HG03520 (cell line): ENCODE results near the gene CPED1.
"Not testable (repeated sequence)": the region's sequence is repeated elsewhere in the genome, so short reads cannot be mapped to it uniquely, and the experiment has no call there.

Source experiments
- ATAC-seq: cut with Tn5 transposase; IDR thresholded peaks from one replicate; pipeline ENCODE4 v1.9.1; 2021; ENCODE audit warnings: mild to moderate bottlenecking, moderate library complexity; ENCODE audit not compliant: unreplicated experiment

The CPED1 gene

DNA sequence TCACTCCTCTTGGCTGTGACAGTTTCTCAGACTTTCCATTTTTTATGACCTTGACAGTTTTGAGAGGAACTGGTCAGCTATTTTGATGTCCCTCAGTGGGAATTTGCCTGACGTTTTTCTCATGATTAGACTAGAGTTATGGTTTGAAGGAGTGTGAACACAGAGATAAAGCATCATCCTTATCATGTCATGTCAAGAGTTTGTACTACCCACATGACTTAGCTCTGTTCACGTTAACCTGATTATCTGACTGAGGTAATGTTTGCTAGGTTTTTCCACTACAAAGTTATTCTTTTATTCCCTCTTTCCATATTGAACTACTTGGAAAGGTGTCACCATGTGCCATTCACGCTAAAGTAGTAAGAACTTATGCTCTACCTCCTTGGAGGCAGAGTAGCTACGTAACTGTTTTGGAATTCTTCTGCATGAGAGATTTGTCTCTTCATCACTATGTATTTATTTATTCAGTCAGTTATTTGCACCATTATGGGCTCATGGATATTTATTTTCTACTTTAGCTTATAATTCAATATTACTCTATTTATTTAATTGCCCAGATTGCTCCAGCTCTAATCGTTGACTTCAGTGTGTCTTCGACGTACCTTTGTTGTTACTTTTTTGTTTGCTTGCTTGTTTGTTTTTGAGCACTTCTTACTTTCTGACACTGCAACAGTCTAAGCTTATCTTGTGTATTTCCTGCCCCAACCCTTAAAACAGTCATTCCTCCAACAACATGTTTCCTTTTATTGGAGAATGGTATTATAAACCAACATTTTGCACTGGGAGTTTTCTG lies 50.4 kb downstream of the CPED1 start:
- ATAC-seq = no peak

DNA sequence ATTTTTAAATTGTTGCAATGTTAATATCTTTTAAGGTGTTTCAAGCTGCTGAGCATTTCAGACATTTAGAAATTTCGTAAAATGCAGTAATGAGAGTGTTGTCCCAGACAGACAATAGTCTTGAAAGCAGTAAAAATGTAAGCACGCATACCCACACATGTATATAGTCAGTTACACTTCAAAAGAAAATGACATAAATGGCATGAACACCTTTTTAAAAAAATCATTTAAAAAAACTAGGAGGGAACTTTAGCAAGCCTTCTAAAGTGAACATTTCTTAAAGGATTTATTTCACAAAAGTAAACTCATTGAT lies 51.0 kb downstream of the CPED1 start:
- no peak for ATAC-seq

DNA sequence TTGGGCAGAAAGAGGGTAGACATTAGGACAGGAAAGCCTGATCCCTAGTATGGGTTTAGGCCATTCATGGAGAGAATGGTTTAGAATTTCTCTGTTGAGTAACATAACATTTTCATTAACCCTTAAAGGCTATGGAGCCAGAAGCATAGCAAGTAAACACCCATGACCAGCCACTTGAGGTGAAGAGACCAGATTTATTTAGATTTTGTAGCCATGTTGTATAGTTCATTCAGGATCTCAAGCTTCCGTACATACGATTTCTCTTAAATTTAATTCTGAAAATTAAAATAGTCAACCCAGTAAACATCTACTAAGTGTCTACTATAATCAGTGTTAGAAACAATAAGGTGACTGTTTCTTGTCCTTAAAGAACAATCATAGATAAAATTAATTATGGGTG lies 51.5 kb downstream of the CPED1 start:
- no peak for ATAC-seq

DNA sequence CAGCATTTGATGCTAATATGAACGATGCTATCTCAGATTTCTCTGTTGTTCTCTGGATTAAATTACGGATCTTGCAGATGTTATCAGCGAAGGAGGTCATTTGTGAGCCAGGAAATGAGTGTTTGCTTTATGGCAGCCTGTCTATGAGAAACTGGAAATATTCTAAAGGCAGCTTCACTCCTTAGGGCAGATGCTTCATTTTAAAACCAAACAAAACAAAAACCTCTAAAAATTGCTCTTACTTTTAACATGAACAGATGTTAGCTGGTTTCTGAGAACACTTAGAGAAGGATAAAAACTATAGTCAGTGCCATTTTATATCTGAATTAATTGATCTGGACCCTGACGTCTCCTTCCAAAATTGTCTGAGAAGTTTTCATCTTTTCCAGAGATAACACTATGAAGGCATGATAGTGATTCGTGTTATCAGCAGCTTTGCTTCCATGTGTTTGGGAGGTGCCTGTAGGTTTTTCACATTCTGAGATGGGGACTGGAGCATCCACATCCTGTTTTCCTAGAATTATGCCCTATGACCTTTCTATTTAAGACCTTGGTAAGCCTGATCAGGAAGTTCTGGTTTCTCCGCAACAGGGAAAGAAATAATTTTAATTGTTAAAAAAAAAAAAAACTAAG lies 53.1 kb downstream of the CPED1 start:
- ATAC-seq = no peak

DNA sequence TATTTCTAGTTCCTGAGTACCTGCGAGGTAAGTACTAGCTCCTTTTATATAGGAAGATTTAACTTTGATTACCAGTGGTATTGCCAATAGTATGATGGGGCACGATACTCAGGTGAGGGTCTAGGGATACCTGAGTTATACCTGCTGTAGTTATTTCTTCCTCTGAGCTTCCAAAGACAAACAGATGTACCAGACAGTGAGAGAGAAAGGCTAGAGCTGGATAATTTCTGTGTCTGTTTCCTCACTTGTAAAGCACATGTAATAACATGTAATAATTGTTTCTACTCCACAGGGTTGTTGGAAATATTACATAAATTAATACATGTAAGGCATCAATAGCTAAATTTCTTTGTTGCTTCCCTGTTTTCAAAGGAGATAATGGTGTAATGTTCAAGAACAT lies 53.7 kb downstream of the CPED1 start:
- no peak for ATAC-seq

DNA sequence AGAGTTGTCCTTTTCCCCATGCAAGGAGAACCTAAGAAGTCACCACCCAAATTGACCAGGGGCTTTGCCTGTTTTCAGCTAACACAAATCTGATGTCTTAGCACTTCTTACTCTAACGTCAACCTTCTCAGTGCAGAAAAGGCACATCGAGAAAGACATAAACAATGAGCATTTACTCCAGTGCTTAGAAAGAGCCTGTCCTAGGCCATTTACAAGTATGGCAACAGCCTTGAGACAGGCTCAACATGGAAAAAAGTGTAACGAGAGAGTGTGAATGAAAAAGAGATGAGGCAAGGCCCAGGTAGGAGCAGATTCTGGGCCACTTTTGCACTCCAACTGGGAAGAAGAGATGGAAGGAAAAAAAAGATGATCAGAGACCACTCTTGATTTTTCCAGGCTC lies 54.4 kb downstream of the CPED1 start:
- ATAC-seq = no peak

DNA sequence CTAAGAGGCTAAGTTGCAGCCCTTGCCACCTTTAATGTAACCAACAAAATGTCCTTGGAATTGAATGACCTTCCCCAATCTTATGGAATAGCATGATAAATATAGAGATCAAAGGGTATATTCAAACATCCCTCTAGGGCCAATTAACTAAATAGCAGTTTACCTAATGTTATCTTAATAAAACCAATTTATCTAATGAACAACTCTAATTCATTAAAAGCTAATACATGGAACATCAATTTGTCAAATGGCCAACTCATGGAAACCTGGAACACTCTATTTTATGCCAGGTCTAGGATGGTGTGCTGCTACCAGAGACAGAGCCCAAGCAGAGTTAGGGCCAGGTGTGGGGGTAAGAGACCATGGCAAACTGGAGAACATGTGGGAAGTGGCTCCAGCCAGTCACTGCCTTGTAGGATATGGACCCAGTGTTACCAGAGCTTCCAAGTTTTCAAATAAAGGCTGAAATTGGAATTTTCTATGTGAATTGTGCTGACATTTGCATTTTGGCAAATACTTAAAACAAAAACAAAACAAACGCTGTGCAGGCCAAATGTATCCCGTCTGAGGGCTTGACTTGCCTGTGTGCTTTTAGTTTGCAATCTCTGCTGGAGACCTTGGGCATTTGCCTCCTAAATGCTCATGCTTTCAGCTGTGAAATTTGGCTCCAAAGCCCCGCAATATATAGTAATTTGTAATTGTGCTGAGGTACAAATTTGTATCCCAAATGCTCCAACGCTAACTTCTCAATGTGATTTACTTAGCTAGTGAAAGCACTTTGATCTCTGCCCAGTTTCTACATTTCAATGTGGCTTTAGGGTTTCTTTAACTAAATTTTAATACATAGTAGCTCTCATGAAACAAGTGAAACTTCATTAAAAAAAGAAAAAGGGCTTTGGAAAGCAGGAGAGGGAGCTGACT lies 55.1 kb downstream of the CPED1 start:
- ATAC-seq = no peak

DNA sequence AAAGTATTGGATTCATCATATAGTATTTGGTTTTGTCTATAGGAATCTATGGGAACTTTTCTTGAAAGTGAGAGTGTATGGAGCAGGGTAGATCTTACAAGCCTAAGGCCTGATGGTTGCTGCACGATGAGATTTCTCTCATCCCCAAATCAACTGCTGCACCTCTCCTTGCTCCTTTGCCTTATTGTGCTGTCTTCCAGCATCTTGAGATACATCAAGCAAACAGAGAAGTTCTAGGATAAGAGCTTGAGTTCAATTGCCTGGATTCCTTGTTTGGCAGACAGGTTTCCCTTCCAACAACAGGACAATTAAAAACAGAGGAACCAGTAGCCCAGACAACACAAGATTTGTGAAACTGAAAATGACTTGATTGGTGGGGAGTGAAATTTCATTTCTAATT lies 56.6 kb downstream of the CPED1 start:
- no peak for ATAC-seq

DNA sequence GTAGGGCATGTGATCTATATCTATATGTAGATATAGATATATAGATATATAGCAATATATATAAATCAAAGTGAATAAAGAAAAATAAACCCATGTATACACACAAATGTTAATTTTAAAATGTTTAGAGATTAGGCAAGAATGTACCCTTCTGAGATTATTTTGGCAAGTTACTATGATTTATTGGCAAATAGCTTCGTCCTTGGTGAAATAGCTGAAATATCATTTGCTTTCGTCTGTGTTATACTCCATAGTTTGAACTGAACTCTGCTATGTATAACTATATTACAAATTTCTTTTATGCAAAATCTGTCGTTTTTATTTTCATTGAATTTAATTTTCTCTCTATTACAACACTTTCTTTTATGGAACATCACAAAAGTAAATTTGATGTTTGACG lies 57.5 kb downstream of the CPED1 start:
- ATAC-seq = no peak

DNA sequence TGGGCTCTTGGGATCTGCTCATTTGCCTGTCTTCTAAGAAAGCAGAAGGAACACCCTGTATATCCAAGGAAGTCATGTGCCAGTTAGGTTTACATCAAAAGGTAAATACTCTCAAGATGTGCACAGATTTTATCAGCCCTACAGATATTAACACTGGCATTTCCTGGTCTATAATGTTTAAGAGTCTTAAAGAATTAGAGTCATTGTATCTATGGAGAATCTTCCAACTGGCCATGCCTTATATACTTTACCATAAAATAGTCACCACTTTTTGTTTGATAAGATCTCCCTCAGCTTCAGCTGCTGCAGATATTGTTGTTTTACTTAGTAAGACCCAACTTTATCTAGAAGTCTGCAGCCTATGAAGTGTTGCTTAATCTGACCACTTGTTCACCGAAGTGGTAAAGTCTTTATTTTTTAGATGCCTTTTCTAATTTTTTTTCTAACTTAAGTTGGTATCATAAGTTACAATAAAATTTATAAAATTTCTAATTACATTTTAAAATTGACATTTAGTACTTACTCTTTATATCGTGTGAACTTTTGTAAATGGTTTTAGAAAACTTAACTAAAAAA lies 58.5 kb downstream of the CPED1 start:
- ATAC-seq = no peak

DNA sequence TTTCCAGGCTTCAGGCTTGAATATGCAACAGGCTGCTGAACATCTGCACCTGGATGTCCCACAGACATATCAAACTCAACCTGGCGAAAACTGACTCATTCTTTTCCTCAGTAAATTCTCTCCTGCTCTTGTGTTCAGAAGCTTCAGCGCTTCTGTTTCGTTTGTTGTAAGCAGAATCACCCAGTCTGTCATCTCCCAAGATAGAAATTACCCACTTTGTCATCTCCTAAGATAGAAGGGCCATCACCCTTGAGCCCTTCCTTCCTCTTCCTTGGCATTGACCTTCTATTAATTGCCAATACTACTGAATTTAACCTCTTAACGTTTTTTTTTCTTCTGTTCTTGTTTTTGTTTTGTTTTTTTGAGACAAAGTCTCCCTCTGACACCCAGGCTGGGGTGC lies 59.7 kb downstream of the CPED1 start:
- no peak for ATAC-seq

DNA sequence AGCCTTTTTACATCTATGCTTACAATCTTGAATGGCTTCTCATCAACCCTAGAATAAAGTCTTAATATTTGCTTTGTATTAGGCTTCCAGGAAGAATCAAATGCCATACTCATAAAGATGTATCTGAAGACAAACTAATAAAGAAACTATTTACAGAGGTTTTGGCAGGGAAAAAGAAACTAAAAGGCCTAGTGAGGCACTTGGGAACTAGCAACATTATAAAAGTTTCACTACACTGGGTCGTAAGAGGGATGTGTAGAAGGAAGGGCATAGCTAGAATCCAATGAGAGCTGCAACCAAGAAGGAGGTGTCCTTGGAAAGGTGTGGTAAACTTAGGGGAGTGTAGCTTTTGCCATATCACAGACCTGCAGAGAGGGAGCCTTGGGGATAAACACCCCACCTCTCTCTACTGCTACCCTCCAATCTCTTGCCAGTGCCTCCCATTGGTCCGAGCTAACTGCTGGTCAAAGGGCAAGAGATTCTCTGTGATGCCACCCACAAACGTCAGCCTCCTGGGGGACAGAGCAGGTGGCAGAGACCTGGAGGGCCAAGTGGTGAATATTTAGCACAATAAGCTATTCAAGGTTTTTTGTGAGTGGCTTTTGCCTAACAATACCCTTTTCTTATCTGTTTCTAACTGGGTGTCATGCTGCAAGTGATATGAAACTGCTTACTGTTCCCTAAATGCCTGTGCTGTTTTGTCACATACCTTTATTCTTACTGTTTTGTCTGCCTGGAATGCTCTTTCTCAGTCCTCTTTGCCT lies 60.7 kb downstream of the CPED1 start:
- ATAC-seq = no peak

DNA sequence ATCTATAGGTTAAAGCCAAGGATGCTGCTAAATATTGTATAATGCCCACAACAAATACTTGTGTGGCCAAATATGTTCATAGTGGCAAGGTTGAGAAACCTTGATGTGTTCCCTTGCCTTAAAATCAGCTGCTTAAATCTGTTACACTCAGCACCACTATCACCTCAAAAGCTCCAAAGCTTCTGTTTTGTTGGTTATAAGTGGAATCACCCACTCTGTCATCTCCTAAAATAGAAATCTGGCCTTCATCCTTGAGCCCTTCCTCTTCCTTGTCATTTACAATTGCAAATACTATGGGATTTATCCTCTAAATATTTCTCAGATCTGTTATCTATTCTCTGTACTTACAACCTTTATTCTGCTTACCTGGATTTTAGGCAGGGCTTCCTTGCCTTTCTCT lies 61.4 kb downstream of the CPED1 start:
- no peak for ATAC-seq

DNA sequence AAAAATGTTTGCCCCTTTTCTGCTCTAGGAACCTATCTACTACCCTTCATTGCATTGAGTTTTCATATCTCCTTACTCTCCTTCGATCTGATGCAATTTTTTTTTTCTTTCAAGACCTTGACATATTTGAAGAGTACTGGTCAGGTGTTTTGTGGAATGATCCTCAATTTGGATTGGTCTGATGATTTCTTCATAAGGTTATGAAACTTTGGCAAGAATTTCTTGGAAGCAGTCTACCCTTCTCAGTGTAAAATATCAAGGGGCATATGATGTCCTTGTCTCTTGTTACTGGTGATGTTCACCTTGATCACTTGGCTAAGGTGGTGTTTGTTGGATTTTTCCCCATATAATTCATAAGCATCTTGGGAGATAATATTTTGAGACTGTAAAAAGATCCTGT lies 64.7 kb downstream of the CPED1 start:
- no peak for ATAC-seq

DNA sequence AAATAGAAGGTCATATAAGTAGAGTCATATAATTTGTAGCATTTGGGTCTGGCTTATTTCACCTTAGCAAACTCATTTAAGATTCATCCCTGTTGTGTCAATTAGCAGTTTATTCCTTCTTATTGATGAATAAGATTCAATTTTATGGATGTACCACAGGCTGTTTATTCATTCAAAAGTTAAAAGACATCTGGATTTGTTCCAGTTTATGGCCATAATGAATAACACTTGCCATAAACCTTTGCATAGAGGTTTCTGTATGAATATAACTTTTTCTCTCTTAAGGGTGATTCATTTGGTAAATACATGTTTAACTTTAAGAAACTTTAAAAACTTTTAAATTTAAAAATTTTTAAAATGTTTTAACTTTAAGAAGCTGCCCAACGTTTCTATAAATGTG lies 66.4 kb downstream of the CPED1 start:
- no peak for ATAC-seq

DNA sequence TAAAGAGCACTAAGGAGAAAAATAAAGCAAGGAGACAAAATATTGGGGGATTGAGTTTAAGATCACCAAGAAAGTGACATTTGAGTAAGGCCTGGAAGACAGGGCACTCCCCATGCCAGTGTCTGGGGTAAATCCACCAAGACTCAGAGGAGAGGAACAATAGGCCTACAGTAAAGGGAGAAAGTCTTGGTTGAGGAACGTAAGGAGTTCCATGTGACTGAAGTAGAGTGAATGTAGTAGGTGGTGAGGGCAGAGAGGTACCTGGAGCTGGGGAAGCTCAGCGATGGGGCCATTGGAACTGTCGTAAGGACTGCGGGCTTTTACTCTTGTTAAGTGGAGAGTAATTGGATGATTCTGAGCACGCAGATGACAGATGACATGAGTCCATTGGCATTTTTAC lies 69.4 kb downstream of the CPED1 start:
- no peak for ATAC-seq

DNA sequence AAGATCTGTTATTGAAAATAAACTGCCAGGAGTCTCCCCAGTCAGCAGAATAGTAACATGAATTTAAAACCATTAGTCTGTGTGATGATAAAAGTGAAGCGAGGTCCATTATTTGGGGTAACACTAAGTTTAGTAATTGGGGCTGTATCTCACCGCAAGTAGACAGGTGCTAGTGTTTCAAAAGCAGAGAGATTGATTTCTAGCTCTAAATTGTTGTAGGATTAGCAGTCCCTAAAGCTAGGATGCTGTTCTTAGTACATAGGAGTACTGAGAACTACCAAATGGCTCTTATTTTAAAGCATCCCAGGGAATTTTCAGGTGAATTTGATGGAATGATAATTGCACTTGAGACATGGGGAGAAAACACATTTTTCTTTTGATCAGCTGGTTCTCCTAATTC lies 70.5 kb downstream of the CPED1 start:
- ATAC-seq = no peak

DNA sequence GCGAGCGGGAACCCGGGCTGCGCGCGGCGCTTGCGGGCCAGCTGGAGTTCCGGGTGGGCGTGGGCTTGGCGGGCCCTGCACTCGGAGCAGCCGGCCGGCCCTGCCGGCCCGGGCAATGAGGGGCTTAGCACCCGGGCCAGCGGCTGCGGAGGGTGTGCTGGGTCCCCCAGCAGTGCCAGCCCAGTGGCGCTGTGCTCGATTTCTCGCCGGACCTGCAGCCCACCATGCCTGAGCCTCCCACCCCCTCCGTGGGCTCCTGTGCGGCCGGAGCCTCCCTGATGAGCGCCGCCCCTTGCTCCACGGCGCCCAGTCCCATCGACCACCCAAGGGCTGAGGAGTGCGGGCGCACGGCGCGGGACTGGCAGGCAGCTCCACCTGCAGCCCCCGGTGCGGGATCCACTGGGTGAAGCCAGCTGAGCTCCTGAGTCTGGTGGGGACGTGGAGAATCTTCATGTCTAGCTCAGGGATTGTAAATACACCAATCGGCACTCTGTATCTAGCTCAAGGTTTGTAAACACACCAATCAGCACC lies 71.5 kb downstream of the CPED1 start:
- ATAC-seq = not testable (repeated sequence)

DNA sequence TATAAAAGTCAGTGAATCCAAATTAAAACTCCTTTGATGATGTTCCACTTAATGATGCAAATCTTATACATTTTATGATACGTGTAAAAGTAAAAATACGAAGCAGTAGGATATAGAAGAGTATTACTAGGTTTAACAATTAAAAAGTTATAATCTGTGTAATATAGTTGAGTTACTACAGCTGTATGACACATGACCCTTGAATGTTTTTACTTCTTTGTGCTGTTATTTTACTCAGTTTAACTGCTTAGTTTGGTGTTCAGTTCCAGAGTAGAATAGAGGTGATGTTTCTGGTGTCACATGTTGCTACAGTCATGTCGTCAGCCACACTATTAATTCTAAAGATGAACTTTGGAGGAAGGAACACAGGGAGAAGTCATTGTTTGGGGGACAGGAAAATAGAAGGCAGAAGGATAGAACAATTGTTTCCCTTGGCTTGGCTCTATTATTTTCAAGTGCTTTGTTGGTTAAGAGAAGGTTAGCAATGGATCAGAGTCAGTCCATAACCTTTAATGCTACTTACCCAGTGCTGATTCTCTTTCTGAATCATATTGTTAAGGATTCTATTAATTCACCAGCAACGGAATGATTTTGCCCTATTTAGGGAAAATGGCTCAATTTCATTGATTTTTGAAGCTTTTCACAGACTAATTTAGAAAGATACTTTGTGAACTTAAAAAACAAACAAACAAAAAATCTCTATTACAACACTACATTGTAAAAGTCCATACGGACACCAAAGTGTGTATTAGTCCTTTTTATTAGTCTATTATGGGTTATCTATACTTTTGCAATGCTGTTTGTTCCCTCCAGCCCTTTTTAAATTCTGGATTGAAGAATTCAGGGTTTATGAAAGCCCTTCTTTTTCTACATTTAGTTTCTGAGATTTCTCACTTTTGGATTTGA lies 73.4 kb downstream of the CPED1 start:
- no peak for ATAC-seq
